Sigmoid colon (tissue), 7 donors: ENCODE results near the gene MAML1. TPM values are rescaled to one million over a fixed set of nuclear protein-coding genes. Genes with fewer than 3 reads are reported as not detected.

Source experiments
- DNase-seq: peaks from one replicate; pipeline ENCODE4 v3.0.0-alpha.2; 2019
- H3K27ac ChIP-seq, 4 donors: fragments of 200-600 bp; sonication (generic); one replicate each; pipeline ENCODE4 v1.5.1; 2016 to 2019; ENCODE audit warnings: mild to moderate bottlenecking in 1 of 4
- H3K27me3 ChIP-seq, 3 donors: fragments of 200-600 bp; sonication (generic); one replicate each; pipeline ENCODE4 v1.5.1; 2019; ENCODE audit warnings: mild to moderate bottlenecking in 1 of 3
- H3K36me3 ChIP-seq, 4 donors: fragments of 200-600 bp; sonication (generic); one replicate each; pipeline ENCODE4 v1.5.1; 2016 to 2019
- H3K4me1 ChIP-seq, 4 donors: fragments of 200-600 bp; sonication (generic); one replicate each; pipeline ENCODE4 v1.5.1; 2017 to 2019
- H3K4me3 ChIP-seq, 4 donors: fragments of 200-600 bp; sonication (generic); one replicate each; pipeline ENCODE4 v1.5.1; 2017 to 2019; ENCODE audit warnings: mild to moderate bottlenecking in 2 of 4, moderate library complexity in 1 of 4
- H3K9me3 ChIP-seq, 4 donors: fragments of 200-600 bp in 3 of 4; sonication (generic) in 3 of 4; one replicate each; pipeline versions ENCODE4 v1.5.1 to v1.6.1; 2013 to 2019
- EP300 ChIP-seq, 4 donors: sonication (generic); formaldehyde crosslinking; IDR thresholded peaks; one replicate each; pipeline ENCODE4 v1.6.1; 2017; ENCODE audit warnings: antibody characterized with exemption in 4 of 4
- POLR2A ChIP-seq, 2 donors: fragments of 450-650 bp; IDR thresholded peaks; one replicate each; pipeline ENCODE4 v1.6.1; 2016; ENCODE audit warnings: antibody characterized with exemption in 2 of 2, mild to moderate bottlenecking in 2 of 2, moderate library complexity in 2 of 2
- POLR2AphosphoS5 ChIP-seq, 4 donors: sonication (generic); formaldehyde crosslinking; IDR thresholded peaks; one replicate each; pipeline ENCODE4 v1.6.1; 2017; ENCODE audit warnings: antibody characterized with exemption in 4 of 4
- WGBS, 2 donors: extraction: QIAGEN DNeasy Blood & Tissue Kit; methylation state at CpG; one replicate each; pipeline ENCODE4 v1.1.7; 2013; 5-methylcytosine and 5-hydroxymethylcytosine counted together
- intact Hi-C: fragments of 100-400 bp; cut with DNase I; formaldehyde crosslinking; loops from one replicate; pipeline ENCODE4 v1.15.1; 2023
- polyA plus RNA-seq, 3 donors: library from polyadenylated mRNA; stranded (reverse); fragments of 200-250 nt; gene quantifications; one replicate each; pipeline ENCODE4 v1.2.3, GENCODE V29; 2013
- total RNA-seq, 4 donors: library from RNA; depleted of rRNA; stranded (reverse); fragments of >200 nt; gene quantifications; one replicate each; pipeline ENCODE4 v1.1.0, GENCODE V29; 2016
- TF ChIP-seq, protein P1 (sequence below), 4 experiments: fragments of 450-650 bp in 3 of 4; fragments of 200-600 bp in 1 of 4; IDR thresholded peaks; one replicate each; pipeline ENCODE4 v1.5.1; 2016 to 2019; ENCODE audit warnings: antibody characterized with exemption in 4 of 4, mild to moderate bottlenecking in 3 of 4, moderate library complexity in 2 of 4
- donor health status: healthy with polysubstance abuse.
- donor health status: Bipolar disorder and iron deficiency.
- donor health status: healthy.

The MAML1 gene
- total and polyA plus RNA-seq, 7 donors, result 7.2 to 30.2 (median 18.1) TPM

DNA sequence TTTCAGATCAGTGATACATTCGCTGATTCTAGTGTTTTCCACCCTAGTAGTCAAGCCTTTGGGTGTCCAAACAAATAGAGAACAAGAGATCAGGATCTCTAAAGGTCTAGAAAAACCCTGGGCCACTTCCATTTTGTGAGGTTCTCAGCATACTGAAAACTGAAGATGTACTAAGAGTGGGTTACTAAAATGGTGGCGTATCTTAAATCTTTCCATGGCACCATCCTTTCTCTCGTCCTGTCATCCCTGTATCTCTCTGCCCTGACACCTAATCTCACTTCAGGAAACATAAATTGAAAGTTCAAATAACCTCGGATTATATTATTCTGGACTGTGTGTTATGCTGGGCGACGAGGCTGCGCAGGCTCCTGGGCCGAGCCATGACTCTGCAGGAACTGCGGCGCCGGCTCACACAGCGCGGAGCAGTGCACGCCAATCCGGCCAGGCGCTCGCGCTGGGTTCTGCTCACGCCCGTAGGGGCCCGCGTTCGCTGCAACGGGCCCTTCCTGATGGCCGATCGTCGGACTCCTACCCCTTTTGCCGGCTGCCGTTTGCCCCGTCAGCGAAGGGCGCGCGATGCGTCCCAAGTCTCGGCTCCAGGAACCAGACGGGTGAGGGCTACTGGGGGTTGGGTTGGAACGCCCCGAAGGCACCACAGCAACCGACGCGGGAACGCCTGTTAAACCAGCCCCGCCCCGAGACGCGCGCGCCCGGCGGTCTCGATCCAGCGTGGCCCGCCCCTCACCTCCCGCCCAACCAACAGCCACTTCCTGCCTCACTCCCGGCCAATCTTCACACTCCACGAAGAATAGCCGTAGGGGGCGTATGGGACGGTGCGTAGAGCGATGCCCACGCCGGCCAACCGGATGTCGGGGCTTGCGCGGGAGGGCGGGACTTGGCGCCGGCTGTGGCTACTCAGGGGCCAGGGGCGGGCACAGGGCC is 34.4 kb upstream of the MAML1 start:
- Histone ChIP-seq H3K27ac (peak overlapping the region; percentile 93 to 98 (median 96)), H3K9me3 (no peaks in the 10 kb centered on the region), H3K4me1 (peaks cover 0 to 53% (median 30%) of the 10 kb centered on the region in 4 donors), H3K36me3 (no peaks in the 10 kb centered on the region), H3K4me3 (peak overlapping the region; percentile 70 to 92 (median 80)), H3K27me3 (no peaks in the 10 kb centered on the region)
- peak; percentile 100 for DNase-seq
- WGBS, 2 donors, result 1% methylated on average over 72 of the region's 72 CpGs
- intact Hi-C loops, result loop anchor here (1.0 kb wide), 2 partner anchors 20 to 35 kb away; no protein-coding TSS in a partner anchor
- peak; percentile 90 to 92 (median 91) for TF ChIP-seq POLR2AphosphoS5 (IDR thresholded peaks at IDR 0.05)
- peak; percentile 87 to 93 for TF ChIP-seq POLR2A (IDR thresholded peaks at IDR 0.05)
- TF ChIP-seq, protein P1, sequence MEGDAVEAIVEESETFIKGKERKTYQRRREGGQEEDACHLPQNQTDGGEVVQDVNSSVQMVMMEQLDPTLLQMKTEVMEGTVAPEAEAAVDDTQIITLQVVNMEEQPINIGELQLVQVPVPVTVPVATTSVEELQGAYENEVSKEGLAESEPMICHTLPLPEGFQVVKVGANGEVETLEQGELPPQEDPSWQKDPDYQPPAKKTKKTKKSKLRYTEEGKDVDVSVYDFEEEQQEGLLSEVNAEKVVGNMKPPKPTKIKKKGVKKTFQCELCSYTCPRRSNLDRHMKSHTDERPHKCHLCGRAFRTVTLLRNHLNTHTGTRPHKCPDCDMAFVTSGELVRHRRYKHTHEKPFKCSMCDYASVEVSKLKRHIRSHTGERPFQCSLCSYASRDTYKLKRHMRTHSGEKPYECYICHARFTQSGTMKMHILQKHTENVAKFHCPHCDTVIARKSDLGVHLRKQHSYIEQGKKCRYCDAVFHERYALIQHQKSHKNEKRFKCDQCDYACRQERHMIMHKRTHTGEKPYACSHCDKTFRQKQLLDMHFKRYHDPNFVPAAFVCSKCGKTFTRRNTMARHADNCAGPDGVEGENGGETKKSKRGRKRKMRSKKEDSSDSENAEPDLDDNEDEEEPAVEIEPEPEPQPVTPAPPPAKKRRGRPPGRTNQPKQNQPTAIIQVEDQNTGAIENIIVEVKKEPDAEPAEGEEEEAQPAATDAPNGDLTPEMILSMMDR (IDR thresholded peaks at IDR 0.05), result no peak
- TF ChIP-seq EP300 (IDR thresholded peaks at IDR 0.05), result no peak

DNA sequence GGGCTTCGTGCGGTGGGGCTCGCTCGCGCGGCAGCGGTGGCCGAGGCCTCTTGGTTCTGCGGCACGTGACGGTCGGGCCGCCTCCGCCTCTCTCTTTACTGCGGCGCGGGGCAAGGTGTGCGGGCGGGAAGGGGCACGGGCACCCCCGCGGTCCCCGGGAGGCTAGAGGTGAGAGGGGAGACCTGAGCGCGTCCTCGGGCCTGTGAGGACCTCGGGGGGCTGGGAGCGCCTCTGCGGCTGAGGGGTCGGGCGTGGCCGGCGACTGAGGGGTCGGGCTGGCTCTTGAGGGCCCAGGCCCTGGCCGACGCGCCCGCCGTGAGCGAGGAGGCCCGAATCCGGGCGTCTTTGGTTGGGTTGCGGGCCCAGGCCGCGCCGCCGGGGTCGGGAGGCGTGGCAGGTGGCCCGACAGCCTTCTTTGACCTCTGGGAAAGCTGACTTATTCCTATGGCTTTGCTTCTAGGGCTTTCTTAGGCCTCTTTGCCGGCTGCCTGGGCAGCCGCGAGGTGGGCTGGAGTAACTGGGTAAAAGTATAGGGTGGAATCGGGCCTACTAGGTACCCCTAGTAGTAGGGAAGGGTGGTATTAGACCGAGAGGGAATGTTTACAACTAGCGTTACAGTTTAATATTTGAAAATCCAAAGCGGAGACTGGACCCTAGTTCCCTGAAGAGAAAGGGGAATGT is 33.5 kb upstream of the MAML1 start, which contains the start of gene CANX:
Gene CANX, plus strand, starts transcription at position 33 of the 681 bp plus-strand sequence. CDS start 6,715 bp downstream, outside the sequence.
- H3K4me3 ChIP-seq, result peak within 1 kb of the TSS; percentile 70 to 92 (median 80)
- 0% methylated on average over 58 of the region's 58 CpGs for WGBS, 2 donors
- peaks cover 0 to 53% (median 30%) of the 10 kb centered on the region in 4 donors for H3K4me1 ChIP-seq
- peak within 1 kb of the TSS; percentile 93 to 98 (median 96) for H3K27ac ChIP-seq
- H3K36me3 ChIP-seq, result no peaks in the 10 kb centered on the region
- H3K9me3 ChIP-seq, result no peaks in the 10 kb centered on the region
- H3K27me3 ChIP-seq, result no peaks in the 10 kb centered on the region
- intact Hi-C loops, result loop anchor here (1.0 kb wide), 2 partner anchors 21 to 34 kb away; no protein-coding TSS in a partner anchor
- peak; percentile 65 to 78 for TF ChIP-seq POLR2A (IDR thresholded peaks at IDR 0.05)
- no peak for TF ChIP-seq EP300 (IDR thresholded peaks at IDR 0.05)
- peak; percentile 86 to 96 (median 92) for TF ChIP-seq POLR2AphosphoS5 (IDR thresholded peaks at IDR 0.05)
- DNase-seq, result no peak

DNA sequence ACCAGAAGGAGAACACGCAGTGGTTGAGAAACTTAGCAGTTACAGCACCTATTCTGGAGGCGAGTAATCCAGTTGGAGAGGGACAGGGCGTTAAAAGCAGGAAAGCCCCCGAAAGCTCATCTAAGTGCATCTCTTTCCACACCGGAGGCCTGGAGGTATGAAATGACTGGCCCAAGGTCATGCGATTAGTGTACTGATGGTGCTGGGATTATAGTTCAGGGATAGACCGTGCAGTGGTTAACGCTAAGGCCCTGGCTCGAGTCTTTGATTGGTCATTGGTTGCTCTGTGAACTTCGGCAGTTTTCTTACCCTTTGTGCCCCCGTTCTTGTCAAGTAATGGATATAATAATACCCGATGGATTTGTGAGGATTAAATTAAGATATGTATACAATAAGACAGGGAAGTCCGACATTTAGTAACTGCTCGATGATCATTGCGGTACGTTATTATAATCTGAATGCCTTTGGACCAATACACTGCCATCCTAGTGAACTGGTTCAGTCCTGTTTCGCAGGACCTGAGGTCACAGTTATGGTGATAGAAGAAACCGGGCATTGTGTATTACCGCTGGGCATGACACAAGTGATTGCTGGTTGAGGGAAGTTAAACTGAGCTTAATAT is 32.9 kb upstream of the MAML1 start:
- 1 to 2% methylated on average over 19 of the region's 19 CpGs for WGBS, 2 donors
- DNase-seq, result no peak
- peak overlapping the region; percentile 93 to 98 (median 96) for H3K27ac ChIP-seq

DNA sequence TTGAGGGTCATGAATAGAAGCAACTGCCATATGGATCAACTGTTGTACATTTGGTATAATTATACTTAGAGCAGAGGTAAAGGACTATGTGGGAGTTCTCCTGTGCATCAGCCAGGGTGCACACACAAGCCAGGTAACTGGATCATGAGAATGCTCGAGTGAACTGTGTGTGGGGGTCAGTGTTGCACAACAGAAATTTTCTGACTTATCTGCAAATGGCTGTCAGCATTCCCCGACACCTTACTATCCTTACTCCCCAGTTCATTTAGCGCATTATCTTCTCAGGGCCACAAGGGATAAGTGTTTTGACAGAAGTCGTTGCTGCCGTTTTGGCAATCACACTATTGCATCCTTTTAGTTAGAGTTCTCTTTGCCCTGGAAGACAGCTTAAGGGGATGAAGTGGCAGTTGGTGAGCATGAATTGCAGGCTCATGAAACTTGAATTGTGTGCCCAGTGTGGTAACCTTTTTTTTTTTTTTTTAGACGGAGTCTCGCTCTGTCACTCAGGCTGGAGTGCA is 32.2 kb upstream of the MAML1 start:
- DNase-seq, result no peak
- peaks cover 0 to 53% (median 30%) of the 10 kb centered on the region in 4 donors for H3K4me1 ChIP-seq
- H3K4me3 ChIP-seq, result peak overlapping the region; percentile 70 to 92 (median 80)
- WGBS, 2 donors, result 61 to 62% methylated on average over 7 of the region's 7 CpGs
- intact Hi-C loops, result no loop called here
- no peaks in the 10 kb centered on the region for H3K36me3 ChIP-seq
- peak overlapping the region; percentile 93 to 98 (median 96) for H3K27ac ChIP-seq
- H3K9me3 ChIP-seq, result no peaks in the 10 kb centered on the region
- H3K27me3 ChIP-seq, result no peaks in the 10 kb centered on the region
- TF ChIP-seq EP300 (IDR thresholded peaks at IDR 0.05), result no peak
- TF ChIP-seq, protein P1 (IDR thresholded peaks at IDR 0.05), result no peak
- no peak for TF ChIP-seq POLR2A (IDR thresholded peaks at IDR 0.05)
- TF ChIP-seq POLR2AphosphoS5 (IDR thresholded peaks at IDR 0.05), result no peak

More for the DNA sequence above, 32.9 kb upstream of the MAML1 start:
- Histone ChIP-seq H3K9me3 (no peaks in the 10 kb centered on the region), H3K27me3 (no peaks in the 10 kb centered on the region), H3K4me3 (peak overlapping the region; percentile 70 to 92 (median 80)), H3K4me1 (peaks cover 0 to 53% (median 30%) of the 10 kb centered on the region in 4 donors), H3K36me3 (no peaks in the 10 kb centered on the region)
- intact Hi-C loops, result no loop called here
- TF ChIP-seq POLR2A (IDR thresholded peaks at IDR 0.05), result no peak
- no peak for TF ChIP-seq EP300 (IDR thresholded peaks at IDR 0.05)

DNA sequence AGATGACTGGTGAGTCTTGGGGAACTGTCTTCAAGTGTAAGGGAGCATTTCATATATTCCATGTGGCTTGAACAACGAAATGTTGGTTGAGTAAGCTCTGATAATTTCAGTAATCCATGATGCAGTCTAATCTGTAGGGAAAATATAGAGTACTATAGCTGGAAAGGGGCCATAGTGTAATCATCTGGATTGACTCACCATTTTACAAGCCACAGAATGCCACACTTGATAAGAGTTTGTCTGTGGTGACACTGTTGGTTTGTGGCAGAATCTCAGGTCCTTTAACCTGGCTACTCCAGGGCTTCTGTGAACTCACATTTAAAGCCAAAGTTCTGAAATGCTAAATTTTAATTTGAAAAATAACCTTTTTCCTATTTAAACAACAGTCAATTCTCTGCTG is 16.3 kb upstream of the MAML1 start:
- H3K27me3 ChIP-seq, result no peaks in the 10 kb centered on the region
- H3K27ac ChIP-seq, result no peak overlapping the region
- TF ChIP-seq POLR2AphosphoS5 (IDR thresholded peaks at IDR 0.05) (no peak), EP300 (IDR thresholded peaks at IDR 0.05) (no peak), POLR2A (IDR thresholded peaks at IDR 0.05) (no peak)
- TF ChIP-seq, protein P1 (IDR thresholded peaks at IDR 0.05), result no peak
- DNase-seq, result no peak
- intact Hi-C loops, result no loop called here
- peaks cover 30 to 99% (median 58%) of the 10 kb centered on the region in 4 donors for H3K36me3 ChIP-seq
- H3K4me3 ChIP-seq, result no peak overlapping the region
- no peaks in the 10 kb centered on the region for H3K9me3 ChIP-seq
- WGBS, 2 donors, result 53 to 89% methylated on average over 1 of the region's 1 CpG
- no peaks in the 10 kb centered on the region for H3K4me1 ChIP-seq
